Uterus (tissue), 4 donors: ENCODE measurements around the gene MYH11. TPM values are rescaled to one million over a fixed set of nuclear protein-coding genes. Genes with fewer than 3 reads are reported as not detected.

Experiments
- DNase-seq, 2 donors: peaks; one replicate each; pipeline ENCODE4 v3.0.0-alpha.2; 2019 to 2020
- H3K27ac ChIP-seq, 2 donors: fragments of 200-600 bp; sonication (generic); 1 replicate in 1 of 2; 2 replicates in 1 of 2; pipeline ENCODE4 v1.5.1; 2016 to 2018
- H3K27me3 ChIP-seq, 2 donors: fragments of 200-600 bp; sonication (generic); one replicate each; pipeline ENCODE4 v1.5.1; 2018 to 2019; ENCODE audit warnings: control low read depth in 1 of 2
- H3K36me3 ChIP-seq, 2 donors: fragments of 200-600 bp; sonication (generic); one replicate each; pipeline ENCODE4 v1.5.1; 2019; ENCODE audit warnings: control low read depth in 1 of 2
- H3K4me1 ChIP-seq, 2 donors: fragments of 200-600 bp; sonication (generic); one replicate each; pipeline ENCODE4 v1.5.1; 2018 to 2019; ENCODE audit warnings: control low read depth in 1 of 2
- H3K4me3 ChIP-seq, 2 donors: fragments of 200-600 bp; sonication (generic); 1 replicate in 1 of 2; 2 replicates in 1 of 2; pipeline ENCODE4 v1.5.1; 2018 to 2019; ENCODE audit warnings: mild to moderate bottlenecking in 1 of 2
- H3K9me3 ChIP-seq, 2 donors: fragments of 200-600 bp; sonication (generic); one replicate each; pipeline ENCODE4 v1.5.1; 2019; ENCODE audit warnings: control low read depth in 1 of 2
- POLR2A ChIP-seq, 2 donors: fragments of 450-650 bp; IDR thresholded peaks; one replicate each; pipeline ENCODE4 v1.6.1; 2016; ENCODE audit warnings: antibody characterized with exemption in 2 of 2, mild to moderate bottlenecking in 1 of 2, moderate library complexity in 1 of 2
- intact Hi-C: fragments of 100-400 bp; cut with DNase I; formaldehyde crosslinking; loops from one replicate; pipeline ENCODE4 v1.15.1; 2023; ENCODE audit warnings: low total_unique reads
- total RNA-seq, 4 donors: library from RNA; depleted of rRNA in 3 of 4; stranded (reverse); fragments of >200 nt in 3 of 4; gene quantifications; one replicate each; pipeline versions ENCODE4 v1.1.0 to v1.2.4, GENCODE V29; 2014 to 2023
- TF ChIP-seq, protein P1 (sequence below), 4 experiments: fragments of 200-600 bp in 2 of 4; fragments of 450-650 bp in 2 of 4; sonication (generic) in 2 of 4; IDR thresholded peaks; one replicate each; pipeline ENCODE4 v1.5.1; 2016 to 2019; ENCODE audit warnings: antibody characterized with exemption in 4 of 4, mild to moderate bottlenecking in 2 of 4, moderate library complexity in 1 of 4
- donor health status: DM: yes; HTN: yes; CAD: no.

Gene MYH11
- total RNA-seq, 4 donors from 2014 or later: 447 to 1,893 (median 822) TPM

DNA sequence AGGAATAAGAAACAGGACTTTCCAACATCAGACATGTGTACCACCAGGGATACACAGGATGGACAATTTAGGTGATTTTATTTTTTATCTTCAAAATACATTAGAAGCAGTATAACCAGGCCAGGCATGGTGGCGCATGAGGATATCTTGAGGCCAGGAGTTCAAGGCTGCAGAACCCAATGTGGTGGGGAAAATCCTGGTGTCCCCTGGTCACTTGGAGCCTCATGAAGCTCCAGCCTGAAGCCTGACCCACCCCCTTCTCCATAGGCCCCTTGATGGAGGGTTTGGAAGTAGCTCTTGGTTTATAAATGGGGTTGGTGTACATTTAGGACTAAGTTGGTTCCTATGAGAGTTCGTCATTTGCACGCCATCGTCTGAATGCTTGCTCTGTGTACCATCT lies 88.6 kb downstream of the MYH11 start:
- Histone ChIP-seq H3K4me3 (no peak overlapping the region), H3K9me3 (no peaks in the 10 kb centered on the region), H3K36me3 (no peaks in the 10 kb centered on the region), H3K27me3 (no peaks in the 10 kb centered on the region), H3K4me1 (no peaks in the 10 kb centered on the region), H3K27ac (no peak overlapping the region)
- DNase-seq: no peak
- intact Hi-C loops: no loop called here
- TF ChIP-seq POLR2A (IDR thresholded peaks at IDR 0.05): no peak
- TF ChIP-seq, protein P1, sequence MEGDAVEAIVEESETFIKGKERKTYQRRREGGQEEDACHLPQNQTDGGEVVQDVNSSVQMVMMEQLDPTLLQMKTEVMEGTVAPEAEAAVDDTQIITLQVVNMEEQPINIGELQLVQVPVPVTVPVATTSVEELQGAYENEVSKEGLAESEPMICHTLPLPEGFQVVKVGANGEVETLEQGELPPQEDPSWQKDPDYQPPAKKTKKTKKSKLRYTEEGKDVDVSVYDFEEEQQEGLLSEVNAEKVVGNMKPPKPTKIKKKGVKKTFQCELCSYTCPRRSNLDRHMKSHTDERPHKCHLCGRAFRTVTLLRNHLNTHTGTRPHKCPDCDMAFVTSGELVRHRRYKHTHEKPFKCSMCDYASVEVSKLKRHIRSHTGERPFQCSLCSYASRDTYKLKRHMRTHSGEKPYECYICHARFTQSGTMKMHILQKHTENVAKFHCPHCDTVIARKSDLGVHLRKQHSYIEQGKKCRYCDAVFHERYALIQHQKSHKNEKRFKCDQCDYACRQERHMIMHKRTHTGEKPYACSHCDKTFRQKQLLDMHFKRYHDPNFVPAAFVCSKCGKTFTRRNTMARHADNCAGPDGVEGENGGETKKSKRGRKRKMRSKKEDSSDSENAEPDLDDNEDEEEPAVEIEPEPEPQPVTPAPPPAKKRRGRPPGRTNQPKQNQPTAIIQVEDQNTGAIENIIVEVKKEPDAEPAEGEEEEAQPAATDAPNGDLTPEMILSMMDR (IDR thresholded peaks at IDR 0.05): no peak

DNA sequence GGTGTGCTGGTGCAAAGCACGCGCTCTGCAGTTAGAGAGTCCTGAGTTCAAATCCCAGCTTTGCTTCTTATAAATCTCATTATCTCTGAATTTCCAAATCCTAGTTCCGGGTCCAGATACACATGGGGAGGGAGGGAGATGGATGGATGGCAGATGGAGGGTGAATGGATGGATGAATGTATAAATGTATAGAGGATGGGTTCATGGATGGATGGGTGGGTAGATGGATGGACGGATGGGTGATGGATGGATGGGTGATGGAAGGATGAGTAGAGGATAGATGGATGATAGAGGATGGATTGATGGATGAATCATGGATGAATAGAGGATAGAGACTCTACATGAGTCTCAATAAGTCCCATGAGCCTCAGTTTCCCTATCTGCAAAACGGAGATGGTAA lies 89.9 kb downstream of the MYH11 start:
- no peaks in the 10 kb centered on the region for H3K36me3 ChIP-seq
- intact Hi-C loops: no loop called here
- no peak for DNase-seq
- H3K27ac ChIP-seq: no peak overlapping the region
- no peaks in the 10 kb centered on the region for H3K27me3 ChIP-seq
- no peaks in the 10 kb centered on the region for H3K4me1 ChIP-seq
- H3K9me3 ChIP-seq: no peaks in the 10 kb centered on the region
- TF ChIP-seq, protein P1 (IDR thresholded peaks at IDR 0.05): no peak
- TF ChIP-seq POLR2A (IDR thresholded peaks at IDR 0.05): no peak
- H3K4me3 ChIP-seq: no peak overlapping the region

DNA sequence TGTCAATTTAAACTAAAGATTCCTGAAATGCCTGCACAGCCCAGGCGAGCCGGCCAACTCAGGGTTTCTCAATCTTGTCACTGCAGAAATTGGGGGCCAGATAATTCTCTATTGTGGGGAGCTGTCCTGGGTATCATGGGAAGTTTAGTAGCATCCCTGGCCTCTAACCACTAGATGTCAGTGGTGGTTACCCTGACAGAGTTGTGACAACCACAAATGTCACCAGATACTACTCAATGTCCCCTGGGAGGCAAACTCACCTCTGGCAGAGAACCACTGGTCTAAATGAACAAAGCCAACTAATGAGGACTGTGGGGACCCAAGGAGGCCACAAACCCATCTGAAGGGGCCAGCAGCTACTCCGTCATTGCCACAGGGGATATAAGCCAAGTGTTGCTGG lies 90.9 kb downstream of the MYH11 start:
- no peak for TF ChIP-seq POLR2A (IDR thresholded peaks at IDR 0.05)
- TF ChIP-seq, protein P1 (IDR thresholded peaks at IDR 0.05): peak; percentile 16 to 38 (median 32)
- Histone ChIP-seq H3K4me3 (no peak overlapping the region), H3K27me3 (no peaks in the 10 kb centered on the region), H3K9me3 (no peaks in the 10 kb centered on the region), H3K36me3 (no peaks in the 10 kb centered on the region), H3K4me1 (no peaks in the 10 kb centered on the region), H3K27ac (peak overlapping the region in 1 of 2 donors; percentile 21)
- DNase-seq: no peak
- intact Hi-C loops: no loop called here

DNA sequence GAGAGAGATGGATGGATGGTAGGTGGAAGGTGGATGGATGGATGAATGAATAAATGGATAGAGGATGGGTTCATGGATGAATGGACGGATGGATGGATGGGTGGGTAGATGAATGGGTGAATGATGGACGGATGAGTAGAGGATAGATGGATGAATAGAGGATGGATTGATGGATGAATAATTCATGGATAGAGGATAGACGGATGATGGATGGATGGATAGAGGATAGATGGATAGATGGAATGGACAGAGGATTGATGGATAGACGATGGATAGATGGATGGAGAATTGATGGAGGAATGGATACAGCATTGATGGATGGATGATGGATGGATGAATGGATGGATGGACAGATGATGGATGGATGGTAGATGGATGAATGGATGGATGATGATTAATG lies 91.7 kb downstream of the MYH11 start:
- Histone ChIP-seq H3K36me3 (no peaks in the 10 kb centered on the region), H3K9me3 (no peaks in the 10 kb centered on the region), H3K27me3 (no peaks in the 10 kb centered on the region), H3K4me1 (no peaks in the 10 kb centered on the region), H3K27ac (no peak overlapping the region), H3K4me3 (no peak overlapping the region)
- intact Hi-C loops: no loop called here
- DNase-seq: no peak
- TF ChIP-seq, protein P1 (IDR thresholded peaks at IDR 0.05): no peak
- TF ChIP-seq POLR2A (IDR thresholded peaks at IDR 0.05): no peak

DNA sequence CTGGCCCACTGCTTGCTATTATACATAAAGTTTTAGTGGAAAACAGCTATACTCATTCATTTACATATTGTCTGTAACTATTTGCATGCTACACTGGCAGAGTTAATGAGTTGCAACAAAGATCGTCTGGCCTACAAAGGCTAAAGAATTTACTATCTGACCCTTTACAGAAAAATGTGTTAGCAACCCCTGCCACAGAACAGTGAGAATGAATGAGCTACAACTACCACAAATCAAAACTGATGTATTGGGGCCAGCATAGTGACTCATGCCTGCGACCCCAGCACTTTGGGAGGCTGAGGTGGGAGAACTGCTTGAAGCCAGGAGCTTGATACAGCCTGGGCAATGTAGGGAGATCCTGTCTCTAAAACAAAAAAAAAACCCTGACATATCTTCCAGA lies 92.7 kb downstream of the MYH11 start:
- no peak for TF ChIP-seq POLR2A (IDR thresholded peaks at IDR 0.05)
- TF ChIP-seq, protein P1 (IDR thresholded peaks at IDR 0.05): no peak
- DNase-seq: no peak
- Histone ChIP-seq H3K27me3 (no peaks in the 10 kb centered on the region), H3K9me3 (no peaks in the 10 kb centered on the region), H3K36me3 (no peaks in the 10 kb centered on the region), H3K4me3 (no peak overlapping the region), H3K4me1 (no peaks in the 10 kb centered on the region), H3K27ac (no peak overlapping the region)
- intact Hi-C loops: no loop called here
